Epithelial cell of esophagus (primary cell): ENCODE data around the gene ATG4B.

Experiments used
- DNase-seq: peaks from one replicate; pipeline ENCODE4 v3.0.0; 2010; ENCODE audit warnings: low read depth
- H3K4me3 ChIP-seq: 2 replicates; pipeline ENCODE4 v1.5.1; 2011; ENCODE audit warnings: mild to moderate bottlenecking, low read length, control low read depth
- CTCF ChIP-seq: IDR thresholded peaks from 2 replicates; pipeline ENCODE4 v1.5.1; 2011; ENCODE audit warnings: low read depth, mild to moderate bottlenecking, low read length, control low read depth, inconsistent platforms; ENCODE audit not compliant: insufficient read depth; ENCODE audit errors: missing control alignments

The ATG4B gene

GRCh38 chr2:241686324-241686649, 48.8 kb downstream of the ATG4B start:
- TF ChIP-seq CTCF, result no peak
- H3K4me3 ChIP-seq, result peak overlapping the region; percentile 91
- peak; percentile 11 for DNase-seq

DNA sequence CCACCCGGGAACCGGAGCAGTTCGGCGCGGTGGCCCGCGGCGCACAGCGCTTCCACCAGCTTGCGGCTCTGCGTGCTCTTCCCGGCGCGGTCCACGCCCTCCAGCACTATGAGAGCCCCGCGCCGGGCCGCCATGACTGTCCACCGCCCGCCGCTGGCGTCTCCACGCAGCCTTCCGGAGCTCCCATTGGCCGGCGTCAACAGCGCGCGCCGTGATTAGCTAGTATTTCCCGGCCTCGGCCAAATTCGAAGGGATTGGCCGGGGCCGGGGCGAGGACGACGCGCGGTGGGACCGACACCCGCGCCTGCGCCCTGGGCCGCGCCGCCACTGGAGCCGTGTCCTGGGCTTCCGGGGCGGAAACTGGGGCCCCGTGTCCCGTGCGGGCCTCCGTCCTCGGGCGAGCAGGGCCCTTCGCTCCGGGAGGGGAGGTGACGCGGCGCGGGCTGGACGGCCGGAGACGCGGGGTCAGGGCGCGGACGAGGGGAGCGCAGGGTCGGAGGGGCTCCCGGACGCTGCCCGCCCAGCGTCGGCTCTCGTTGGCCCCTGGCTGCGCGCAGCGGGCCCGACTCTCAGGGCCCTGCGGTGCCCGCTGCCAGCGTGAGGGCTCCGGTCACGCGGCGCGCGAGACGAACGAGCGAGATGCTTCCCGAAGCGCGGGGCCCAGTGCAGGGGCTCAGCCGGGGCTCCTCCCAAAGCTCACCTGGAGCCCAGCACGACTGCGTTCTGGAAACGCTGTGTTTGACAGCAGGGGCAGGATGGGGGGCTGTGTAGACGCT, 49.3 kb downstream of the ATG4B start, which contains the start of gene DTYMK:
Gene DTYMK, minus strand, starts transcription at position 166 of the 776 bp plus-strand sequence. Its CDS starts 32 bp downstream, at position 134.
- DNase-seq, result peak; percentile 98
- TF ChIP-seq CTCF, result no peak
- peak within 1 kb of the TSS; percentile 97 for H3K4me3 ChIP-seq

DNA sequence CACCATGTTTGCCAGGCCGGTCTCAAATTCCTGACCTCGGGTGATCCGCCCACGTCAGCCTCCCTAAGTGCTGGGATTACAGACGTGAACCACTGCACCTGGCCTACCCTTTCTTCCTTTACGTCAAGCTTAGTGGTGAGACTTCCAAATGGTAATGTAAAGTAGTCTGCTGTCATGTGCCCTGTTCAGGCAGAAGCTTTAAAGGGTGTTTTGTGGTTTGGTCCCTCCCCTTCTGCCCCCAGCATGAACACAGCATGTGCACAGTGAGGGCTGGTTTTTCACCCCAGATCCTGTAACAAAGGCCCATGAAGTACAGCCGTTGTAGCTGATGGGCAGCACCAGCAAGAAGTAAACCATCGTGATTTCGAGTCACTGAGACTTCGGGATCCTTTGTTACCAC, 51.8 kb downstream of the ATG4B start:
- no peak for DNase-seq
- H3K4me3 ChIP-seq, result no peak overlapping the region
- no peak for TF ChIP-seq CTCF

GRCh38 chr2:241690202-241690717, 52.8 kb downstream of the ATG4B start:
- DNase-seq, result no peak
- H3K4me3 ChIP-seq, result no peak overlapping the region
- no peak for TF ChIP-seq CTCF

DNA sequence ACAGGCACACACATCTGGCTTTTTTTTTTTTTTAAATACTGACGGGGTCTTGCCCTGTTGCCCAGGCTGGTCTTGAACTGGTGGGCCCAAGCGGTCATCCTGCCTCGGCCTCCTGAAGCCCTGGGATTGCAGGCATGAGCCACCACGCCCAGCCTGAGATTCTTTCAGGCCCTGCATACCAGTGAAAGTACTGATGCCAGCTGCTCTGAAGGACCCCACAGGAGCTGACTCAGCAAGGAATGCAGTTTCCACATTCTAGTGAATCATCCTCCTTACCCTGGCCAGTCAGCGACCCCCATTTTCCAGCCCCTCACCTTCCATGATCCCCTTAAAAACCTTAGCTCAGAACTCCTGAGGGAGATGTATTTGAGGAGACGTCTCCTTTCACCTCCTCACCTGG, 55.0 kb downstream of the ATG4B start:
- H3K4me3 ChIP-seq, result no peak overlapping the region
- TF ChIP-seq CTCF, result no peak
- peak; percentile 48 for DNase-seq

DNA sequence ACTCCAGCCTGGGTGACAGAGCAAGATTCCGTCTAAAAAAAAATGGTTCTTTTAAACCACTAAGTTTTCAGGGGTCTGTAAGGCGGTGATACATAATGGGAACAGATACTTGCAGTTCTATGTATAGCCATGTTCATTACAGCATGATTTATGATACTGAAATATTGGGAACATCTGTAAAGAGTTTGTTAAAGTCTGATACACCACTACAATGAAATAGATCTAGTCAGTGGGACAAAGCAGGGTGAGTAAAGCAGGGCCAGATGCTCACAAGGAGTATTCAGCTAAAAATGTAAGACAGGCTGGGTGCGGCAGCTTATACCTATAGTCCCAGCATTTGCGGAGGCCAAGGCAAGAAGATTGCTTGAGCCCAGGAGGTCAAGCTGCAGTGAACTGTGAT, 58.2 kb downstream of the ATG4B start:
- no peak for DNase-seq
- H3K4me3 ChIP-seq, result no peak overlapping the region
- TF ChIP-seq CTCF, result no peak

- no peak for DNase-seq
- H3K4me3 ChIP-seq, result peak overlapping the region; percentile 67
- TF ChIP-seq CTCF, result peak; percentile 51
Measured at GRCh38 chr2:241701149-241701398, 63.6 kb downstream of the ATG4B start.
